BLaER1 treated with 17β-estradiol and CSF1 and Interleukin-3, amounts not matched to agents 10 nM and 100 nM (cell line): ENCODE results near the gene AXIN2.
A peak's percentile ranks its signal among the peaks of the same experiment; 100 is the strongest.
"Not testable (repeated sequence)": the region's sequence is repeated elsewhere in the genome, so short reads cannot be mapped to it uniquely, and the experiment has no call there.

ENCODE experiments used
- H3K27ac ChIP-seq, 11 experiments: shearing (Covaris generic); formaldehyde crosslinking; 2 replicates each; pipeline ENCODE4 v1.8.1; 2022
- H3K27me3 ChIP-seq, 11 experiments: shearing (Covaris generic); formaldehyde crosslinking; 2 replicates each; pipeline ENCODE4 v1.8.1; 2022
- H3K36me3 ChIP-seq, 11 experiments: shearing (Covaris generic); formaldehyde crosslinking; 2 replicates each; pipeline ENCODE4 v1.8.1; 2022
- H3K4me1 ChIP-seq, 10 experiments: shearing (Covaris generic); formaldehyde crosslinking; 2 replicates each; pipeline ENCODE4 v1.8.1; 2022
- H3K4me2 ChIP-seq, 11 experiments: shearing (Covaris generic); formaldehyde crosslinking; 2 replicates each; pipeline ENCODE4 v1.8.1; 2022
- H3K4me3 ChIP-seq, 10 experiments: shearing (Covaris generic); formaldehyde crosslinking; 2 replicates each; pipeline ENCODE4 v1.8.1; 2022
- H3K9ac ChIP-seq, 11 experiments: shearing (Covaris generic); formaldehyde crosslinking; 2 replicates each; pipeline ENCODE4 v1.8.1; 2022
- H3K9me3 ChIP-seq, 11 experiments: shearing (Covaris generic); formaldehyde crosslinking; replicated peaks in 1 of 11; 2 replicates each; pipeline ENCODE4 v1.8.1; 2022
- H4K20me1 ChIP-seq, 11 experiments: shearing (Covaris generic); formaldehyde crosslinking; 2 replicates each; pipeline ENCODE4 v1.8.1; 2022
- Cebpa-rat ChIP-seq, 11 experiments: shearing (Covaris generic); IDR thresholded peaks; 2 replicates each; pipeline ENCODE4 v1.8.1; 2022

The AXIN2 gene

DNA sequence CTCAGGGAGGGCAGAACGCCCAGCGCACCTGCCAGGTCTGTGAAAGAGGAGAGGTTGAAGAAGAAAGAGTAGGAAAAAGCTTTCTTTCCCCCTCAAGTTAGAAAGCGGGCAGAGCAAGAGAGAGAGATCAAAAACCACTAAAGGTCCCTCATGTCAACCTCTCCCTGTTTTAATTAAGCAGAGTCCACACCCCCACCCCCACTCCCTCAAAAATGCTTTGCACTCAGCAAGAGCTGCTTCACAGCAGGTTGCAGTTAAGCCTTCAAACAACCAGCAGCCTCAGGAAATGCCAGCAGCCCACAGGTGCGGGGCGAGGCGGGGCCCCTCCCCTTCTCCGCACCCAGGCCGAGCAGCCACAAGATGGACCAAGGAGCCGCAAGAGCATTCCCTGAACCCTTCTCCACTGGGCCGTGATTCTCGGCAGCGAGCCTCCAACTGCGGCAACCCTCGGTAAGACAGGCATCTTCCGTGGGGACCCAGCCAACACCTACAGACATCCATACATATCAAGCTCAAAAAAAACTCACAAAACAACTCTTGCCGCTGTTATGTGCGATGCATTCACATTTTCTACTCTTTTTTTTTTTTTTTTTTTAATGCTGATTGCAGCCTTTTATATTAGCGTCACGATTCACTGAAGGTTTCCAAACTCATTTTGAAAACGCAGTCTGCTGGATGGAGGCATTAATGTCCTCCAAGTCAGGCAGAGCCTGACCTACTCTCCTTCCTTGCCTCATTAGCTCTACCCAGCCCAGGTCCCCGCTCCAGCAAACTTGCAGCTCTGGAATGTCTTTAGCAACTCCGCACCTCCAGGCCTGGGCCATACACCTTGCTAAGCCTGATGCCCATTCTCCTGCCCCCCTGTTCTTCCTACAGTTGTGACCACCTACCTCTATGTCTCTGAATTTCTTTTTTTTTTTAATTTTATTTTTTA, 66.1 kb downstream of the AXIN2 start:
- H3K4me1 ChIP-seq, result peaks cover 0 to 7% (median 6%) of the 10 kb centered on the region in 10 experiments; a peak in 12 of 20 replicates
- no peak overlapping the region for H3K9ac ChIP-seq
- H3K27me3 ChIP-seq, result no peaks in the 10 kb centered on the region
- TF ChIP-seq Cebpa-rat (IDR thresholded peaks at IDR 0.05), result no peak
- no peak overlapping the region for H3K27ac ChIP-seq
- H3K36me3 ChIP-seq, result no peaks in the 10 kb centered on the region
- no peak overlapping the region for H3K4me3 ChIP-seq
- peaks cover 0 to 8% (median 0%) of the 10 kb centered on the region in 11 experiments; a peak in 2 of 22 replicates for H3K9me3 ChIP-seq
- H3K4me2 ChIP-seq, result peak overlapping the region in 8 of 11 experiments; percentile 1 to 66 (median 50); a peak in 12 of 22 replicates
- H4K20me1 ChIP-seq, result no peaks in the 10 kb centered on the region

DNA sequence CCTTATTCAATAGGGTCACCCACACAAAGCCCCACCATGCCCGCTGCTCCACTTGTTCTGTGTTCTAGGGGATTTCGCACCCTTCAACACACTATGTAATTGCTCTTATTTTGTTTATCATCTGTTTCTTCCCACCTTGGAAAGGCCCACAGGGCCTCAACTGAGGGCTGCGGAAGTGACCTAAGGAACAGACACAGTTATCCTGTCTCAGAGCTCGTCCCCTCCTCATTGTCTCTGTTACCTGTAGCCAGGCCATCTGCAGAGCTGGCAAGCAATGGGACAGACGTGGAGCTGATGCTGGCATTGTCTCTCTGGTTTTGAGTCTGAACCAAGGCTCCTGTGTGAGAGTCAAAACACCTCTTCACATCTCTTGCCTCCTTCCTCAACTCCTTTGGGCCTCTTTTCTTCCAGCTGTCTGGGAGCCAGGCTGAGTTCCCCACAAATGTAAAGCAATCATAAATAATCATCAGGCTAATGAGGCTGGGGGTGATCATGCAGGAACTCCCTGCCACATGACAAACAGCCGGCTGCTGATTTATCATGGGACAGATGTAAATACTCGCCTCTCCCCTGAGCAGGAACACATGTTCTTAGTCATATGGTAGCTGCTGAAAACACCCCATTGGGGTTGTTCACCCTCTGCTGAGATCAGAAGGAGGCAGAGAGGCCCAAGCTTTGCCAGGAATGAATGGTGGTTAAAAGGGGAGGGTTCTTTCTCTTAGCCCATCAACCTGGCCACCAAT, 71.9 kb downstream of the AXIN2 start:
- H3K27me3 ChIP-seq, result no peaks in the 10 kb centered on the region
- no peaks in the 10 kb centered on the region for H3K9me3 ChIP-seq
- H3K4me3 ChIP-seq, result no peak overlapping the region
- no peak overlapping the region for H3K9ac ChIP-seq
- no peak for TF ChIP-seq Cebpa-rat (IDR thresholded peaks at IDR 0.05)
- H3K27ac ChIP-seq, result no peak overlapping the region
- H4K20me1 ChIP-seq, result no peaks in the 10 kb centered on the region
- H3K4me1 ChIP-seq, result no peaks in the 10 kb centered on the region
- H3K36me3 ChIP-seq, result no peaks in the 10 kb centered on the region
- no peak overlapping the region for H3K4me2 ChIP-seq

DNA sequence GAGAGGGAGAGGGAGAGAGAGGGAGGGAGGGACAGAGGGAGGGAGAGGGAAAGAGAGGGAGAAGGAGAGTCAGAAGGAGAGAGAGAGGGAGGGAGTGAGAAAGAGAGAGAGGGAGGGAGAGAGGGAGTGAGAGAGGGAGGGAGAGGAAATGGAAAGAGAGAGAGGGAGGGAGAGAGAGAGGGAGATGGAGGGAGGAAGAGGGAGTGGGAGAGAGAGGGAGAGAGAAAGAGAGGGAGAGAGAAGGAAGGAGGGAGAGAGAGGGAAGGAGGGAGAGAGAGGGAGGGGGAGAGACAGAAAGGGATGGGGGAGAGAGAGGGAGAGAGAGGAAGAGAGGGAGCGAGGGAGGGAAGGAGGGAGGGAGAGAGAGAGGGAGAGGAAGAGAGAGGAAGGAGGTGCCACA, 72.8 kb downstream of the AXIN2 start:
- Histone ChIP-seq H4K20me1 (no peaks in the 10 kb centered on the region), H3K27ac (no peak overlapping the region), H3K36me3 (no peaks in the 10 kb centered on the region), H3K27me3 (no peaks in the 10 kb centered on the region), H3K4me1 (no peaks in the 10 kb centered on the region), H3K4me3 (no peak overlapping the region), H3K9me3 (no peaks in the 10 kb centered on the region), H3K9ac (no peak overlapping the region), H3K4me2 (no peak overlapping the region)
- no peak for TF ChIP-seq Cebpa-rat (IDR thresholded peaks at IDR 0.05)

DNA sequence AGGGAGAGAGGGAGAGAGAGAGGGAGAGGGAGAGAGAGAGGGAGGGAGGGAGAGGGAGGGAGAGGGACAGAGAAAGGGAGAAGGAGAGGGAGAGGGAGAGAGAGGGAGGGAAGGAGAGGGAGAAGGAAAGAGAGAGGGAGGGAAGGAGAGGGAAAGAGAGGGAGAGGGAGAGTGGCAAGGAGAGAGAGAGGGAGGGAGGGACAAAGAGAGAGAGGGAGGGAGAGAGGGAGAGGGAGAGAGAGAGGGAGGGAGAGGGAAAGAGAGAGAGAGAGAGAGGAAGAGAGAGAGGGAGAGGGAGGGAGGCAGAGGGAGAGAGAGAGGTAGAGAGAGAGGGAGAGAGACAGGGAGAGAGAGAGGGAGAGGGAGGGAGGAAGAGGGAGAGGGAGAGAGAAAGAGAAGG, 73.5 kb downstream of the AXIN2 start:
- Histone ChIP-seq H3K4me3 (no peak overlapping the region), H3K27ac (no peak overlapping the region), H3K27me3 (no peaks in the 10 kb centered on the region), H3K9me3 (no peaks in the 10 kb centered on the region), H3K4me2 (no peak overlapping the region), H4K20me1 (no peaks in the 10 kb centered on the region), H3K36me3 (no peaks in the 10 kb centered on the region), H3K9ac (no peak overlapping the region), H3K4me1 (no peaks in the 10 kb centered on the region)
- no peak for TF ChIP-seq Cebpa-rat (IDR thresholded peaks at IDR 0.05)

DNA sequence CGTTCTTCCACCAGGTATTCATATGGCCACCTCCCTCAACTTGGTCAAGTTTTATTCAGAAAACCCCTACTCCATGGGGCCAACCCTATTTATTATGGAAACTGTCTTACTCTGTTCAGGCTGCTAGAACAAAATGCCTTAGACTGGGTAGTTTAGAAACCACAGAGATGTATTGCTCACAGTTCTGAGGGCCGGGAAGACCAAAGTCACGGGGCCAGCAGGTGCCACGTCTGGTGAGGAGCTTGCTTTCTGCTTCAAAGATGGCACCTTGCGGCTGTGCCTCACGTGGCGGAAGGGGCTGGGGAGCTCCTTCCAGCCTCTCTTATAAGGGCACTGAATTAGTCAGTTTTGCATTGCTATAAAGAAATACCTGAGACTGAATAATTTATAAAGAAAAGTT, 74.3 kb downstream of the AXIN2 start:
- Histone ChIP-seq H4K20me1 (no peaks in the 10 kb centered on the region), H3K4me2 (no peak overlapping the region), H3K4me3 (no peak overlapping the region), H3K27ac (no peak overlapping the region), H3K9ac (no peak overlapping the region), H3K9me3 (peaks cover 0 to 2% (median 0%) of the 10 kb centered on the region in 11 experiments; a peak in 1 of 22 replicates), H3K4me1 (no peaks in the 10 kb centered on the region), H3K36me3 (no peaks in the 10 kb centered on the region), H3K27me3 (no peaks in the 10 kb centered on the region)
- TF ChIP-seq Cebpa-rat (IDR thresholded peaks at IDR 0.05), result no peak

DNA sequence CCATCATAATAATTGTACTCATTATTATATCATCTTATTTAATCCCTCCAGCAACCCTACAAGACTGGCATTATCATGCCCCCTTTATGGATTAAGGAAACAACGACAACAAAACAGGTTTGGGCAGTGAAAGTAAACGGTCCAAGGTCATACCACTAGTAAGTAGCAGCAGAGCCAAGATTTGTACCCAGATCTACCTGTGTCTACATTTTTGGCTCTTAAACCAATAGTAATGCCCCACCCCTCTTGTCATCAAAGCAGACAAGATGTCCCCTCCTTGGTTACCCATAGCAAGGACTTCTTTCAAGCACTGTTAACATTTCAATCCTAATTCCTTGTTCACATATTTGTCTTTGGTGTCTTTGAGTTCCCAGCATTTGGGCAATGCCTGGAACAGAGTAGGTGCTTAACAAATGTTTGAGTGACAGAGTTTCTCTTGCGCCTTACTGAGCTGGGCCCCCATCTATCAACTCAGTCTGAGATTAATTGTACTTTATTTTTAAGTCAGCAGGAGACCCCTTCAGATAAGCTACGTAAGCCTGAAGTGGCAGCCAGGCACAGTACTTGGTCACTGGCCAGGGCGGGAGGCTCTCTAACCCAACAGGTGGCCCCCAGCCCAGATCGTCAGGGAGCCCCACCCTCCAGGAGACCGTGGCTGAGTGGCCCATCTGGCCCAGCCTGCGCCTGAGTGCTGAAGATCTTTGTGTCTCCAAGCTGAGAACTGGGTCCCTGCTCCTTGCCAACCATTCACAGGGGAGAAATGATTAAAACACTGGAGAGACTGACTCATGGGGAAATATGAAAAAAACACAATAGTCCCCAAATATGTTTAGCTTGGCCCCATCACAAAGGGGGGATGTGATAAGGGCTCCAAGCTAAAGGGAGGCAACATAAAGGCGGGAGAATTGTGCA, 75.8 kb downstream of the AXIN2 start:
- H4K20me1 ChIP-seq, result no peaks in the 10 kb centered on the region
- H3K9ac ChIP-seq, result no peak overlapping the region
- H3K27me3 ChIP-seq, result no peaks in the 10 kb centered on the region
- no peak overlapping the region for H3K4me2 ChIP-seq
- H3K36me3 ChIP-seq, result no peaks in the 10 kb centered on the region
- H3K4me3 ChIP-seq, result no peak overlapping the region
- no peaks in the 10 kb centered on the region for H3K4me1 ChIP-seq
- no peak overlapping the region for H3K27ac ChIP-seq
- TF ChIP-seq Cebpa-rat (IDR thresholded peaks at IDR 0.05), result no peak
- peaks cover 0 to 17% (median 0%) of the 10 kb centered on the region in 11 experiments; a peak in 1 of 22 replicates for H3K9me3 ChIP-seq

DNA sequence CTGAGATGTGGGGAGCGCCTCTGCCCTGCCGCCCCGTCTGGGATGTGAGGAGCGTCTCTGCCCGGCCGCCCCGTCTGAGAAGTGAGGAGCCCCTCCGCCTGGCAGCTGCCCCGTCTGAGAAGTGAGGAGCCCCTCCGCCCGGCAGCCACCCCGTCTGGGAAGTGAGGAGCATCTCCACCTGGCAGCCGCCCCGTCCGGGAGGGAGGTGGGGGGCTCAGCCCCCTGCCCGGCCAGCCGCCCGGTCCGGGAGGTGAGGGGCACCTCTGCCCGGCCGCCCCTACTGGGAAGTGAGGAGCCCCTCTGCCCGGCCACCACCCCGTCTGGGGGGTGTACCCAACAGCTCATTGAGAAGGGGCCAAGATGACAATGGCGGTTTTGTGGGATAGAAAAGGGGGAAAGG, 77.0 kb downstream of the AXIN2 start:
- H4K20me1 ChIP-seq, H3K9ac ChIP-seq, H3K4me3 ChIP-seq, H3K4me2 ChIP-seq, H3K36me3 ChIP-seq, H3K4me1 ChIP-seq, H3K27me3 ChIP-seq, H3K27ac ChIP-seq: not testable (repeated sequence)
- H3K9me3 ChIP-seq, result peaks cover 0 to 17% (median 0%) of the 10 kb centered on the region in 11 experiments; a peak in 1 of 22 replicates

DNA sequence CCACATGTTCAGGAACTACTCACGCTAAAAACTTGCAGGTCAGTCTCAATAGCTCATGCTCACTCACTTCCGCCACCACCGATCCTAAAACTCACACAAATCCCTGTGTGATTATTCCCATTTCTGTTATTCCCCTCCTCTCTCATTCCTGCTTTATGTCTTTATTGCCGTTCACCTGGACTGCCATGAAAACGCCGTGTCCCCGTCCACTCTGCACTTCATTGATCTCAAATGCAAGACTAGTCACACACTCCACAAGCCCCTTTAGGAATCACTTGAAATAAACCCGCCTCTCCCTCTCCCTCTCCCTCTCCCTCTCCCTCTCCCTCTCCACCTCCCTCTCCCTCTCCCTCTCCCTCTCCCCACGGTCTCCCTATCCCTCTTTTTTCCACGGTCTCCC, 78.0 kb downstream of the AXIN2 start:
- H3K9me3 ChIP-seq, result peaks cover 0 to 17% (median 0%) of the 10 kb centered on the region in 11 experiments; a peak in 1 of 22 replicates
- no peaks in the 10 kb centered on the region for H3K27me3 ChIP-seq

DNA sequence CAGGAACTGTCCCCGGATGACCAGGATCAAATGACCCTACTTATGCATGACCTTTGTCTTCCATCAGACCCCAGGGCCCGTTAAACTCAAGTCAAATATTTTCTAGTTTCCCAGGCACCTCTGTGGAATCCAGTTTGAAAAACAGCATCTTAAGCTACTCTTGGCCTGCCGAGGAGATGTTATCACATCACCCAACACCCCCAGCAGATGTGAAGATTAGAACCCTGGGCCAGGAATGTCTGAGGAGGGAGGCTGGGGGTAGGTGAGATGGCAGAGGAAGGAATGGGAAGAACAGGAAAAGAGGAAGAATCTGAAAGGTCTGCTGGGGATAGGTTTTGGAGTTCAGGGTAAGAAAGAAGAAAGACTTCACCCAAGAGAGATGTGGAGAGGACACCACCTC, 79.2 kb downstream of the AXIN2 start:
- H3K27ac ChIP-seq, result no peak overlapping the region
- TF ChIP-seq Cebpa-rat (IDR thresholded peaks at IDR 0.05), result no peak
- no peaks in the 10 kb centered on the region for H3K36me3 ChIP-seq
- H3K27me3 ChIP-seq, result no peaks in the 10 kb centered on the region
- no peak overlapping the region for H3K9ac ChIP-seq
- no peaks in the 10 kb centered on the region for H4K20me1 ChIP-seq
- peaks cover 0 to 17% (median 0%) of the 10 kb centered on the region in 11 experiments; a peak in 1 of 22 replicates for H3K9me3 ChIP-seq
- H3K4me1 ChIP-seq, result no peaks in the 10 kb centered on the region
- no peak overlapping the region for H3K4me2 ChIP-seq
- no peak overlapping the region for H3K4me3 ChIP-seq

More for the DNA sequence above, 78.0 kb downstream of the AXIN2 start:
- Histone ChIP-seq H3K4me3 (no peak overlapping the region), H3K4me2 (no peak overlapping the region), H3K36me3 (no peaks in the 10 kb centered on the region), H4K20me1 (no peaks in the 10 kb centered on the region), H3K9ac (no peak overlapping the region), H3K4me1 (no peaks in the 10 kb centered on the region), H3K27ac (no peak overlapping the region)
- TF ChIP-seq Cebpa-rat (IDR thresholded peaks at IDR 0.05), result no peak
